H1 (cell line): ENCODE measurements around the gene NDUFA8. TPM values are rescaled to one million over a fixed set of nuclear protein-coding genes. Genes with fewer than 3 reads are reported as not detected.

Experiments used
- GTF2F1 ChIP-seq: IDR thresholded peaks from 2 replicates; pipeline ENCODE4 v1.6.1; 2012; ENCODE audit warnings: low read depth, low read length, improper control_type of control experiment, borderline replicate concordance
- POLR2AphosphoS5 ChIP-seq: IDR thresholded peaks from 2 replicates; pipeline ENCODE4 v1.6.1; 2011; ENCODE audit warnings: low read depth, low read length
- RNF2 ChIP-seq: fragments of 200-900, 300-1000 bp; sonication (generic); IDR thresholded peaks from 2 replicates; pipeline ENCODE4 v1.7.1; 2016; ENCODE audit warnings: borderline replicate concordance, low read depth, mild to moderate bottlenecking, antibody characterized with exemption, low read length; ENCODE audit not compliant: poor library complexity, severe bottlenecking; ENCODE audit errors: missing control alignments
- SP4 ChIP-seq: IDR thresholded peaks from 2 replicates; pipeline ENCODE4 v1.6.1; 2012; ENCODE audit warnings: low read length, inconsistent platforms
- polyA plus RNA-seq, 7 experiments: library from polyadenylated mRNA; depleted of rRNA in 3 of 7; stranded (reverse) in 5 of 7; unstranded in 2 of 7; fragments of >200 nt in 5 of 7; fragments of 200-250 nt in 2 of 7; gene quantifications; 1 replicate in 5 of 7; 2 replicates in 1 of 7; 4 replicates in 1 of 7; pipeline versions ENCODE4 v1.2.1 to v1.2.3, GENCODE V29; 2011 to 2013; ENCODE audit warnings: missing spikeins in 2 of 7, mixed read lengths in 2 of 7
- total RNA-seq: library from RNA; stranded (reverse); fragmentation: NEBNext Ultra II Directional; extraction: Animal tissue kit (Norgen Biotek cat#: 25700); gene quantifications from 2 replicates; pipeline ENCODE4 v1.2.1, GENCODE V29; 2021

NDUFA8 gene
- total and polyA plus RNA-seq, 2 of the 8 experiments (the other 6 are each of a cell fraction or from before 2014, with no cell fraction given) = 61.0 to 73.8 TPM

DNA sequence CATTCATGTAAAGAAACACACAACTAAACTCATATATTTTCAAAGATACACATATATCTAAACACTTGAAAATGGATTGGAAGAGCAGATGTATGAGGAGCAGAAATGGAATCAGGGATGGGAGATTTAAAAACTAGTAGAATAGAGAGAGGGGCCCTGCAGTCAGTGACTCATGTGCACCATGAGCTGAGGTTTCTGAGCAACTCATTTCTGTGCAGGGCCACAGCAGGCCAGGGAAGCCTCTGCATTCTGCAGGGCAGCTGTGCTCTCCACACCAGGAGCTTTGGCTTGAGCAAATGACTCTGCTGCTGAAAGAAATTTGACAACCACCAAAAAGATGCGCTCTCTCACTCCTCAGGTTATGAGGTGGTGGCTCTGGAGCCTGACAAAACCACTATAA, 42.1 kb upstream of the NDUFA8 start (continued):
- TF ChIP-seq RNF2 (no peak), GTF2F1 (no peak), POLR2AphosphoS5 (no peak), SP4 (no peak)
